ENCODE results near the gene B4GALNT3. TPM values are rescaled to one million over a fixed set of nuclear protein-coding genes. Genes with fewer than 3 reads are reported as not detected.

B4GALNT3 gene
- total RNA-seq, 4 donors from 2014 or later = 0.20 to 1.9 (median 0.82) TPM

DNA sequence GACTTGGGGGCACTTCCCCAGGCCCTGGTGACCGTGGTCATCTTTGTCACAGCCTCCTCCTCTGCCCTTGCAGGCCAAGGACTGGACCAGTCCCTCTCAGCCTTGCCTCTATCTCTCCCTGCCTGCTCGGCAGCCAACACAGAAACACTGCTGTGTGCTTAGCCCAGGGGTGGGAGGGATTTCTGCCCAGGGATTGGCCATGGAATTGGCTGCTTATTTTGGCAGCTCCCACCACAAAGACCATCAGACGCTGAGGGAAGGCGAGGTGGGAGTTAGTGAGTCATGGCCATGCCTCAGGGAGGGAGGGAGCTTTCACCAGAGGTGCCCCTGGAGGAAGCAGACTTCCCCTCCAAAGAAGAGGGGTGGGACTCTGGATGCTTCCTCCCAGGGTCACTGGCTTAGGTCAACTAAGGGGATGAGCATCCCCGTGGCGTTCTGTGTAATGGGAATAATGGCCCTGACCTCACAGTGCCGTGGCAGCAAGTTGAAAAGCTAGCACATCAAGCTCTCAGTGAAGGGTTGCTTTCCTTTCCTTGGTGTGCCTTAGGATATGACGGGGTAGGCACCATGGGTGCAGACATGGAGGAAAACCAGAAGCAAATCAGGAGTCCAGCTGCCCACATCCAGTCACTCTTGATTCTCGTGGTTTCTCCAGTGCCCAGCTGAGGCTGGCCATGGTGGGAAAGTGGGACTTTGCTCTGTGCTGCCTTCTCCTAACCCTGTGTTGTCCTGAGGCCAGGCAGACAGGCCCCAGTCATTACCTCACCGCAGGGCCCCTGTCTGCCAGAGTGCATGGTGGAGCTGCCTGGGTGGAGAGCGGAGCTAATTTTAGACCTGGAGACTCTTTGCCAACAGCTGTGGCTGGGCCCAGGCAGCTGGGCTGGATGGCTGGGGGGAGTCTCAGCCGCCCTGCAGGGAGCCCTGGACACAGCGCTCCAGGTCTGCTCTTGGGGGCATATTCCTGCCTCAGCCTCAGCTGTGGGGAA lies 21.4 kb downstream of the B4GALNT3 start:
- DNase-seq (peak; percentile 36 to 83), ATAC-seq (peak; percentile 88 to 98)
- no peaks in the 10 kb centered on the region for H3K27me3 ChIP-seq
- TF ChIP-seq POLR2A (IDR thresholded peaks at IDR 0.05) = no peak
- TF ChIP-seq, protein P1, sequence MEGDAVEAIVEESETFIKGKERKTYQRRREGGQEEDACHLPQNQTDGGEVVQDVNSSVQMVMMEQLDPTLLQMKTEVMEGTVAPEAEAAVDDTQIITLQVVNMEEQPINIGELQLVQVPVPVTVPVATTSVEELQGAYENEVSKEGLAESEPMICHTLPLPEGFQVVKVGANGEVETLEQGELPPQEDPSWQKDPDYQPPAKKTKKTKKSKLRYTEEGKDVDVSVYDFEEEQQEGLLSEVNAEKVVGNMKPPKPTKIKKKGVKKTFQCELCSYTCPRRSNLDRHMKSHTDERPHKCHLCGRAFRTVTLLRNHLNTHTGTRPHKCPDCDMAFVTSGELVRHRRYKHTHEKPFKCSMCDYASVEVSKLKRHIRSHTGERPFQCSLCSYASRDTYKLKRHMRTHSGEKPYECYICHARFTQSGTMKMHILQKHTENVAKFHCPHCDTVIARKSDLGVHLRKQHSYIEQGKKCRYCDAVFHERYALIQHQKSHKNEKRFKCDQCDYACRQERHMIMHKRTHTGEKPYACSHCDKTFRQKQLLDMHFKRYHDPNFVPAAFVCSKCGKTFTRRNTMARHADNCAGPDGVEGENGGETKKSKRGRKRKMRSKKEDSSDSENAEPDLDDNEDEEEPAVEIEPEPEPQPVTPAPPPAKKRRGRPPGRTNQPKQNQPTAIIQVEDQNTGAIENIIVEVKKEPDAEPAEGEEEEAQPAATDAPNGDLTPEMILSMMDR (IDR thresholded peaks at IDR 0.05 in 4 of 5, conservative IDR thresholded peaks at IDR 0.05 in 1 of 5) = no peak
- no peak overlapping the region for H3K4me3 ChIP-seq
- in situ Hi-C loops (cut with MboI; ENCODE audit: low sequenced_read_pairs in 4 of 4) = no loop called here
- intact Hi-C loops (cut with DNase I; ENCODE audit: low total_unique reads) = no loop called here
- H3K9me3 ChIP-seq = no peaks in the 10 kb centered on the region
- peaks cover 14 to 15% of the 10 kb centered on the region in 2 donors for H3K4me1 ChIP-seq
- no peaks in the 10 kb centered on the region for H3K36me3 ChIP-seq
- peak overlapping the region; percentile 47 to 78 (median 68) for H3K27ac ChIP-seq

DNA sequence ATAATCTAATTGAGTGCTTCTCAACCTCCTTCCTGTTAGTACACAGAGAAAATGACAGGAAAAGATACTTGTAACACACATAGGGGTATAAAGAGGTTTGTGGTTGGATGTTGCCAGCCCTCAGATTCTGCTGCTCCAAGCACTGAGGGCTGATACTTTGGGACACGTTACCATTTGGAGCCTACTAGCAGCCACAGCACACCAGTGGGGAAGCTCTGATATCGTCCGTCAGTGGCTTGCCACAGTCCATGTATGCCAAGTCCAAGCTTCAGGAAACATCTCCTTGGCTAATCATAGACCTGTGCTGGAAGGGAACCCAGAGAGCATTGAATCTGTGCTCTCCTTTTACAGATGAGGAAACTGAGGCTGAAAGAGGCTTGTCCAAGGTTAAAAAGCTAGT lies 22.3 kb downstream of the B4GALNT3 start:
- H3K4me1 ChIP-seq = peaks cover 14 to 15% of the 10 kb centered on the region in 2 donors

DNA sequence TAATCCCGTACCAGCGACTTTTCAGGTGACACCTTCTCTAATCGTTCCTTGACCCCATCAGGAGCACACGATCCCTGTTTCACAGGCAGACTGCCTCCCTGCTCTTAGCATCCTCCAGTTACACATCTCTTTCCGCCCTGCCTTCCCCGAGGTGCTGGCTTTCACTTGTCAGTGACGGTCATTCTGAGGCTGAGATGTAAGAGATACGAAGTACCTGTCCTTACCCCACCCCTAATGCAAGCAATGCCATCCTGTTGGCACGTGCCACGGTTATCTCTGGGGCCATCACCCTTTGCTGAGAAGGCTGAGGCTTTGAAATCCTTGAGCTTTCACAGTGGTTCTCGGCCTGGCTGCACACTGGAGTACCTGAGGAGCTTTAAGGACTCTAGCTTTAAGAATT lies 24.4 kb downstream of the B4GALNT3 start:
- Histone ChIP-seq H3K27me3 (no peaks in the 10 kb centered on the region), H3K27ac (no peak overlapping the region), H3K9me3 (no peaks in the 10 kb centered on the region), H3K4me3 (no peak overlapping the region), H3K4me1 (peaks cover 14 to 15% of the 10 kb centered on the region in 2 donors), H3K36me3 (no peaks in the 10 kb centered on the region)
- TF ChIP-seq POLR2A (IDR thresholded peaks at IDR 0.05) = no peak
- TF ChIP-seq, protein P1 (IDR thresholded peaks at IDR 0.05 in 4 of 5, conservative IDR thresholded peaks at IDR 0.05 in 1 of 5) = no peak
- in situ Hi-C loops (cut with MboI; ENCODE audit: low sequenced_read_pairs in 4 of 4) (no loop called here), intact Hi-C loops (cut with DNase I; ENCODE audit: low total_unique reads) (no loop called here)
- no peak for ATAC-seq
- no peak for DNase-seq

More for the DNA sequence above, 22.3 kb downstream of the B4GALNT3 start:
- no peak overlapping the region for H3K4me3 ChIP-seq
- H3K27me3 ChIP-seq = no peaks in the 10 kb centered on the region
- no peak for DNase-seq
- peak overlapping the region in 2 of 4 donors; percentile 71 to 78 for H3K27ac ChIP-seq
- H3K36me3 ChIP-seq = no peaks in the 10 kb centered on the region
- TF ChIP-seq, protein P1 (IDR thresholded peaks at IDR 0.05 in 4 of 5, conservative IDR thresholded peaks at IDR 0.05 in 1 of 5) = no peak
- TF ChIP-seq POLR2A (IDR thresholded peaks at IDR 0.05) = no peak
- no peaks in the 10 kb centered on the region for H3K9me3 ChIP-seq
- in situ Hi-C loops (cut with MboI; ENCODE audit: low sequenced_read_pairs in 4 of 4) (no loop called here), intact Hi-C loops (cut with DNase I; ENCODE audit: low total_unique reads) (no loop called here)
- no peak for ATAC-seq

DNA sequence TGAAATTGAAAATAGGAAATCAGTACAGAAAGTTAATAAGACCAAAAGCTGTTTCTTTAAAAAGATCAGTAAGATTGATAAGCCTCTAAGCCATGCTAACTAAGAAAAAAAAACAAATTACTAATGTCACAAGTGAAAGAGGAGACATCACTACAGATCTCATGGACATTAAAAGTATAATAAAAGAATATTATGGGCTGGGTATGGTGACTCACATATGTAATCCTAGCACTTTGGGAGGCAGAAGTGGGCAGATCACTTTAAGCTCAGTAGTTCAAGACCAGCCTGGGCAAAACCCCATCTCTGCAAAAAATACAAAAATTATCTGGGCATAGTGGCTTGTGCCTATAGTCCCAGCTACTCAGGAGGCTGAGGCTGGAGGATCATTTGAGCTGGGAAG lies 30.5 kb downstream of the B4GALNT3 start:
- Histone ChIP-seq H3K27me3 (no peaks in the 10 kb centered on the region), H3K9me3 (no peaks in the 10 kb centered on the region), H3K4me3 (no peak overlapping the region), H3K27ac (no peak overlapping the region), H3K4me1 (no peaks in the 10 kb centered on the region), H3K36me3 (no peaks in the 10 kb centered on the region)
- DNase-seq (no peak), ATAC-seq (no peak)
- TF ChIP-seq, protein P1 (IDR thresholded peaks at IDR 0.05 in 4 of 5, conservative IDR thresholded peaks at IDR 0.05 in 1 of 5) = no peak
- TF ChIP-seq POLR2A (IDR thresholded peaks at IDR 0.05) = no peak
- intact Hi-C loops (cut with DNase I; ENCODE audit: low total_unique reads) (no loop called here), in situ Hi-C loops (cut with MboI; ENCODE audit: low sequenced_read_pairs in 4 of 4) (no loop called here)

Measured in gastrocnemius medialis (tissue), 4 donors.